GM18520 (cell line): ENCODE data around the gene LTB4R2.

ENCODE experiments used
- ATAC-seq: cut with Tn5 transposase; IDR thresholded peaks from one replicate; pipeline ENCODE4 v1.9.1; 2021; ENCODE audit not compliant: unreplicated experiment

Gene LTB4R2

GRCh38 chr14:24309538-24310264, at the start of gene LTB4R2:
LTB4R2 (plus strand) TSS chr14:24310140; CDS start chr14:24310665, 525 bp downstream.
- no peak for ATAC-seq

DNA sequence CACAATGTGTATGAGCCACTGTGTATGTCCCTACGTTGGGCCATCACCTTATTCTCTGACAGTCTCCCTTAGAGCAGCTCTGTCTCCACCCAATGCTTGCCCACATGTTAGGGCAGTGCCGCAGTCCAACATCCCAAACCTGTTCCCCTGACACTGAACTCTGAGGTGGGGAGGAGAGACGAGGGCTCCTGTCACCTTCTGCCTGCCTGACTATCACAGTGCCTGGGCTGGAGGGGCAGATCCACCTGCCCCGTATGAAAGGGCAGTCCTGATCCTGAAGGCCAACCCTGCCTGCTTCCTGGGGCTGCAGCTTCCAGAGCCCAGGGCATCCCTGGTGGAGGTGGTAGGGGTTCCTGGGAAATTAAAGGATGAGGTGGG, 49.2 kb upstream of the LTB4R2 start:
- ATAC-seq, result no peak

GRCh38 chr14:24261256-24261968, 48.5 kb upstream of the LTB4R2 start:
- no peak for ATAC-seq

DNA sequence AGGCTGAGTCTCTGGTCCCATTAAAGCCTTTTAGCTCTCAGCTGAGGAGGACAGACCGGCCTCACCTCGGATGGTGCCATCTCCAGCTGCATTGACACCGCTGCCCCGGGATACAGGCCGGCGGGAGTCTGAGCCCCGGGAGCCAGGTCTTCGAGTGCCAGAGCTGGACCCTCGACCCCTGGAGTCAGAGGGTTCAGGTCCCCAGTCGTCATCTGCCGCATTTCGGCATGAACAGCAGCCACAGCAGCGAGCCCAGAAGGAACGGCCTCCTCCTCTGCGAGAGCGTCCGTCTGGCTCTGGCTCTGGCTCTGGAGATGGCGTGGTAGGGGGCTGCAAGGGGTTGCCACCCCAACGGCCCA, 48.0 kb upstream of the LTB4R2 start:
- no peak for ATAC-seq

DNA sequence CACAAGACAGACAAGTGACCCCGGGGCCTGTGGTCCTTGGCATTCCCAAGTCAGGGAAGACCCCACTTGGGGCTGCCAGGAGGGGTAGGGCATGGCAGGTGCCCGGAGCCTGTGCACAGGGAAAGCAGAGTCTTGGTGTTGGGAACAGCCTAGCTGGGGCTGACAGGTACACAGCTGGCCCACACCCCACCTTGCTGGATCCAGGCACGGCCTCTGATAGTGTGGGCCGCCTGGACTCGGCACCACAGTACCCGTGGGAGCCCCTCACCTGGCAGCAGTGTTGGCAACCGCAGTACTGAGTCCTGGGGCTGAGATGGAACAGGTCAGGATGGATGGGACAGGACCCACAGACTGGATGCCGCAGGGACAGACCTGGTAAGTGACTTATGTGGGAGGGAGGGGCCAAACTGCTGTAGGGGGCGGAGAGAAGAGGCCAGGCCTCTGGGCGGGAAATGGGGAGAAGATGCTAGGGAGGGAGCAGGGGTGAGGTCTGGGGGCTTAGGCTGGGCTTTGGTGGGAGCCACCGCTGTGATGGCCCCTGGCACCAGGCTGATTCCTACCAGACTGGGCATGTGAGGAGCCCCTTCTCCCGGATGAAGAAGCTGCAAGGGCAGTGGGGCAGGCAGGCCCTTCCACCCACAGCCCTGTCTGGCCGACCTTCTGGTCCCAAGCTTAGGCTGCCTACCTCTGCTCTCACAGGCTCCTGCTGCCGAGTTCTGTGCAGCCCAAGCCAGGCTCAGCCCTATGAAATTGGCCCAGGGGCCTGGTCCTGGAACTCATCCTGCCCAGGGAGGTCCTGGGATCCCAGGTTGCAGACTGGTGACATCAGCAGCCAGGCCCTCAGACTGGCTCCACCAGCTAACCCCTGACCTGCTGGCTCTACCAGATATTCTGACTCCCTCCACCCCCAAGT, 46.9 kb upstream of the LTB4R2 start, which contains the start of gene TGM1:
TGM1 (minus strand) TSS at position 357 of the 913 bp plus-strand sequence. CDS start 825 bp downstream, outside the sequence.
- ATAC-seq, result no peak

GRCh38 chr14:24263848-24264247, 46.1 kb upstream of the LTB4R2 start:
- ATAC-seq, result no peak

GRCh38 chr14:24264298-24264697, 45.6 kb upstream of the LTB4R2 start:
- ATAC-seq, result no peak

- ATAC-seq, result no peak
Measured at GRCh38 chr14:24266344-24267244, 43.3 kb upstream of the LTB4R2 start.

GRCh38 chr14:24267516-24267915, 42.4 kb upstream of the LTB4R2 start:
- no peak for ATAC-seq

- no peak for ATAC-seq
Measured at GRCh38 chr14:24268225-24268624, 41.7 kb upstream of the LTB4R2 start.

GRCh38 chr14:24269368-24269767, 40.6 kb upstream of the LTB4R2 start:
- no peak for ATAC-seq

DNA sequence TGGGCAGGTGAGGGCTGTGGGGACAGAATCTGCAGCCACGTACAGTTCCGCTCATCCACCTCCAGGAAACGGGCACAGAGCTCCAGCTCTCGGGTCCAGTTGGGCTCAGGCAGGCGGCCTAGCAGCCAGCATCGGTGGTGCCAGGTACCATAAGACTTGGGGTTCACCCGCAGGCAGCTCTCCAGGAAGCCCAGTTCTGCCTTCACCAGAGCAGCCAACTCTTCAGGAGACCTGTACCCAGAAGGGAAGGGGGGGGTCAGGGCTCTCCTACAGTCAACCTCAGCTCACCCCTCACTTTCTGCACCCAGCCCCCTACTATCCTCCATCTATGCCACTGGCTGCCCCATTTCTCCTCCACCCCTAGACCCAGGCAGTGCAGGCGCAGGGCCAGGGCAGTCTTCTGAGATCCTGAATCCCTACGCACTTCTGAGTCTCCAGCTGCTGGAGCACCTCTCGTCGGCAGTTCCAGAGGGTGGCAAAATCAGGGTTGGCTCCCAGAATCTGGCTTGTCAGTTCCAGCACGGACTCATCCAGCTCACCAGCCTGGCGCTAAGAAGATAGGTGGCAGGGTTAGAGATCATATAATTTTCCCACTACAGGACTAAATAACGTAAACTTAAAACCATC, 39.9 kb upstream of the LTB4R2 start:
- ATAC-seq, result no peak

DNA sequence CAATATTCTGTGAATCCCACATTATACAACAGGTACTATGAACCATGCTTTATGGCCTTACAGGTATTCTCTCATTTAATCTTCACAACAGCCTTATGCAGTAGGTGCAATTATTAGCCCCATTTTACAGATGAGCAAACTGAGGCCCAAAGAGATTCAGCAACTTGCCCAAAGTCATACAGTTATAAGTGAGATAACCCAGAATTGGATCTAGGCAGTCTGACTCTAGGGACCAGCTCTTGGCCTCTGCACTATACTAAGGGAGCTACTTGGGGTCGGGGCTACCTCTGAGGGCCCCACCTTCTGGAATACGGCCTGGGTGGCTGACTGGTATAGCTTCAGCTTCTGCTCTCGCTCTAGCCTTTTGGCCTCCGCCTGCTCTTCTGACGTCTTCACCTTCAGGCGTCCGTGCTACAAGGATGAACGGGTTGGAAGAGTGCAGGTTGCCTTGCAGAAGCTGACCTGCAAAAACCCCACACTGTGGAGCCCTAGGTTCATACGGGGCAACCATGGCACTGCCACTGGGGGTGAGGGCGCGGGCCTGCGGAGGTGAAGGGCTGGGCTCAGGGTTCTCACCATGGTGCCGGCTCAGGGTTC, 39.3 kb upstream of the LTB4R2 start:
- no peak for ATAC-seq

DNA sequence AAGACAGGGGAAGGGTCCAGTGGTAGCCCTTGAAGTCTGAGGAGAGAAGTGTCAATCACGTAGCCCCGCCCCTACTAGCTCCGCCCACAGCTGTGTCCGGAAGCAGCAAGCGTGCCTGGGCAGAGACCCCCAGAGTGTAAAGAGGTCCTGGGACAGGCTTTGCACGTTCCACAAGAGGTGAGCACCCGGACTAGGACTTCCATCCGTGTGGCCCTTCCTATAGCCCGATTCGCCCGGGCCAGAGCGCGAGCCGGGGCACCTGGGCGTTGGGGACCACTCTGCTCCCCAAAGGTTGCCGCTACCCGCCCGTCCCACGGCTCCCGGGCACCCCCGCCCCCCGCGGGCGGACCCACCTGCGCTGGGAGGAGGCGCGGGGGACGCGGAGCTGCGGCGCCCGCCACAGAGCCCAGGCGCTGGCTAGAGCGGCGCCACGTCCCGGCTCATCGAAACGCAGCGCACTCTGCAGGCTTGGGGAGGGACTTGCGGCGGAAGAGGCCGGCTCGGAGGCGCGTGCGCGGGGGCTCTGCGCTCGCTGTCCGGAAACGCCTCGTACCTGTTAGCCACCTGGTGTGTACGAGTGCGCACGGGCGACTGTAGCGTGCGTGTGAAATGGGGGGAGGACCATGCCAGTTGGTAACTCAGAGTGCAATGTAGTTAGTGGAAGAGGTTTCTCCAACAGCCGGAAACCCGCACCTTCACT, 38.7 kb upstream of the LTB4R2 start, which contains the start of gene RABGGTA:
RABGGTA (minus strand) TSS at position 464 of the 700 bp plus-strand sequence. CDS start 482 bp downstream, outside the sequence.
- peak; percentile 78 for ATAC-seq

DNA sequence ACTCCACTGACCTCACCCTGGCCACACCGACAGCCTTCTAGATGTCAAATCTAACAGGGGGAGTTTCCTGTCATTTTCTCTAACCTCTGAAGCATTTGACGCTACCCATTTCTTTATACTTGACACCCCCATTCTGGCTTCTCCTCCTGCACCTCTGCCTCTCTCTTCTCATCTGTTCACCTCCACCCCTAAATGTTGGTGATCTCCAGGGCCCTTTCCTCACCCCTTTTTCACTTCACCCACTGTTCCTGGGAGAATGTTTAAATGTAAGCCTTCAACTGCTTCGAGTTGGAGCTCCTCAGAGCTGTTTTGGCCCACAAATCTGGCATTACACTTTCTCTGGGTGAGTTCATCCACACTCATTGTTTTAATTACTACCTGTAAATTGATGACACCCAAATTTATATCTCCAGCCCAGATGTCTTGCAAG, 38.1 kb upstream of the LTB4R2 start:
- ATAC-seq, result no peak

DNA sequence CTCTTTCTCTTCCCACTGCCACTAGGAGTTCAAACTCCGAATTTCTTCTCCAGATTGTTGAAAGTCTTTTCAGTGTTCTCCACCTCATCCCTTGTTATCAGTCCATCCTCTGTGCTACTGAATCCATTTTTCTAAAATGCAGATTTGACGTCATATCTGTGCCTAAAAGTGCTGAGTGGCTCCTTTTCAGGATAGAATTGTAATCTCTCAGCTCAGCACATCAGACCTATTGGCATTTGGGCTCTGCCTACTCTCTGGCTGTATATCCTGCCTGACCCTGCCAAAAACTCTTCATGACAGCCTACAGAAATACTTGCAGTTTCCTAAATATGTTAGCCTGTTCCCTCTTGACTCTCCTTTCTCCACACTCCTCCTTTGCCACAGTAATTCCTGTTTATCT, 37.5 kb upstream of the LTB4R2 start:
- no peak for ATAC-seq

GRCh38 chr14:24273422-24273998, 36.4 kb upstream of the LTB4R2 start:
- no peak for ATAC-seq

DNA sequence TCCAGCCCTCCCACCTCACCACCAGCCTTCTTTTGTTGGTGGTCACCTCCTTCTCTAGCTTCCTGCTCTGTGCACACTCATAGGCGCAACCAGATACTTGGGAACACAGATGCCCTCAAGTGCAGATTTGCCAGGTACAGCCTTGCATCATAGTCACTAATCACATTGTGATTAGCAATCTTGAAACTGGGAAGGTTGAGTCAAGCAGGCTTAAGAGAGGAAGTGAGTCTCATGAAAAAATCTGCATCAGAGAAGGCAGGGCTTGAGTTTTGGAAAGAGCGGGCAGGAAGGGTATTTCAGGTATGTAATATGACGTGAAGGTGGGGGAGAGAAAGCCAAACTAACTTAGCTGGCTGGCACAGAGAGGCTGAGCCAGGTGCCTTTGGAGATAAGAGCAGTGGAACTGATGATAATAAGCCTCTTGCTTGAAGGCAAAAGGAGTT, 35.8 kb upstream of the LTB4R2 start:
- peak; percentile 39 for ATAC-seq
